SK-N-SH (cell line): ENCODE data around the gene DHDH. TPM values are rescaled to one million over a fixed set of nuclear protein-coding genes. Genes with fewer than 3 reads are reported as not detected.

Experiments
- CTCF ChIA-PET: fragments of 300-600, 350-600 bp; formaldehyde crosslinking; extraction: SDS; loops from one replicate; lab custom pipeline; 2021; lab: Yijun Ruan, JAX
- POLR2A ChIA-PET: fragments of 350-600 bp; sonication (Branson Sonifier 250); formaldehyde crosslinking; extraction: SDS; loops from one replicate; lab custom pipeline; 2020; ENCODE audit warnings: antibody characterized with exemption, inconsistent platforms; lab: Yijun Ruan, JAX
- DNase-seq: peaks from one replicate; pipeline ENCODE4 v3.0.0; 2012
- H2AFZ ChIP-seq: fragments of 200-600 bp; sonication (generic); 2 replicates; pipeline ENCODE4 v1.8.1; 2016; ENCODE audit warnings: antibody characterized with exemption, mild to moderate bottlenecking, low read depth
- H3F3A ChIP-seq: fragments of 200-600 bp; sonication (generic); replicated peaks from 2 replicates; pipeline ENCODE3; 2016; ENCODE audit warnings: antibody characterized with exemption, mild to moderate bottlenecking; ENCODE audit not compliant: insufficient read depth
- H3K27ac ChIP-seq, 2 experiments: fragments of 200-500 bp in 1 of 2; fragments of 200-600 bp in 1 of 2; sonication (Bioruptor generic) in 1 of 2; sonication (generic), shearing (Covaris generic) in 1 of 2; 2 replicates each; pipeline versions ENCODE4 v1.5.1 to v1.6.1; 2014 to 2016; ENCODE audit warnings: low read depth in 2 of 2, inconsistent platforms in 1 of 2, low read length in 1 of 2, mild to moderate bottlenecking in 1 of 2, mixed read lengths in 1 of 2
- H3K27me3 ChIP-seq: fragments of 200-600 bp; sonication (generic), shearing (Covaris generic); 2 replicates; pipeline ENCODE4 v1.6.1; 2016; ENCODE audit warnings: mixed run types; ENCODE audit not compliant: insufficient read depth
- H3K36me3 ChIP-seq, 2 experiments: fragments of 200-500 bp in 1 of 2; fragments of 200-600 bp in 1 of 2; sonication (Bioruptor generic) in 1 of 2; sonication (generic) in 1 of 2; replicated peaks in 1 of 2; 2 replicates each; pipeline versions ENCODE3 to v1.5.1; 2014 to 2016; ENCODE audit warnings: low read length in 1 of 2, mild to moderate bottlenecking in 1 of 2; ENCODE audit not compliant: insufficient read depth in 2 of 2, control insufficient read depth in 1 of 2
- H3K4me1 ChIP-seq, 2 experiments: fragments of 200-500 bp in 1 of 2; fragments of 200-600 bp in 1 of 2; sonication (Bioruptor generic) in 1 of 2; sonication (generic), shearing (Covaris generic) in 1 of 2; 2 replicates each; pipeline versions ENCODE4 v1.5.1 to v1.6.1; 2014 to 2016; ENCODE audit warnings: low read depth in 1 of 2, low read length in 1 of 2, mixed run types in 1 of 2; ENCODE audit not compliant: insufficient read depth in 2 of 2, control insufficient read depth in 1 of 2
- H3K4me2 ChIP-seq: fragments of 200-600 bp; sonication (generic), shearing (Covaris generic); 2 replicates; pipeline ENCODE4 v1.6.1; 2017; ENCODE audit warnings: mixed run types
- H3K4me3 ChIP-seq, 2 experiments: fragments of 200-500 bp in 1 of 2; fragments of 200-600 bp in 1 of 2; sonication (Bioruptor generic) in 1 of 2; sonication (generic), shearing (Covaris generic) in 1 of 2; 2 replicates each; pipeline versions ENCODE4 v1.5.1 to v1.8.1; 2014 to 2016; ENCODE audit warnings: low read depth in 2 of 2, inconsistent platforms in 1 of 2, low read length in 1 of 2, mild to moderate bottlenecking in 1 of 2, mixed read lengths in 1 of 2, moderate library complexity in 1 of 2
- H3K79me2 ChIP-seq: fragments of 200-600 bp; sonication (generic); 2 replicates; pipeline ENCODE4 v1.8.1; 2017; ENCODE audit warnings: mild to moderate bottlenecking; ENCODE audit not compliant: insufficient read depth
- H3K9ac ChIP-seq: fragments of 200-600 bp; sonication (generic); 2 replicates; pipeline ENCODE4 v1.6.1; 2017; ENCODE audit warnings: mixed run types
- H3K9me2 ChIP-seq: fragments of 200-600 bp; sonication (generic); 2 replicates; pipeline ENCODE4 v1.6.1; 2017; ENCODE audit warnings: mixed run types
- H3K9me3 ChIP-seq: fragments of 200-600 bp; sonication (generic); 2 replicates; pipeline ENCODE4 v1.6.1; 2017; ENCODE audit warnings: mixed run types, mild to moderate bottlenecking, moderate library complexity
- H4K20me1 ChIP-seq: fragments of 200-600 bp; sonication (generic); 2 replicates; pipeline ENCODE4 v1.6.1; 2017; ENCODE audit warnings: mild to moderate bottlenecking, mixed run types; ENCODE audit not compliant: insufficient read depth
- FOXM1 ChIP-seq: IDR thresholded peaks from 2 replicates; pipeline ENCODE4 v1.4.0; 2012; ENCODE audit warnings: low read depth, mild to moderate bottlenecking
- GABPA ChIP-seq: IDR thresholded peaks from 2 replicates; pipeline ENCODE4 v1.4.0; 2012; ENCODE audit warnings: low read depth, mild to moderate bottlenecking
- IRF3 ChIP-seq: fragments of 150-350 bp; IDR thresholded peaks from 2 replicates; pipeline ENCODE4 v1.6.1; 2016; ENCODE audit warnings: mild to moderate bottlenecking, low read depth, low read length
- JUND ChIP-seq: IDR thresholded peaks from 2 replicates; pipeline ENCODE4 v1.4.0; 2012
- MEF2A ChIP-seq: IDR thresholded peaks from 2 replicates; pipeline ENCODE4 v1.4.0; 2012; ENCODE audit warnings: low read depth, borderline replicate concordance
- NFIC ChIP-seq: IDR thresholded peaks from 2 replicates; pipeline ENCODE4 v1.4.0; 2012; ENCODE audit warnings: borderline replicate concordance
- NRF1 ChIP-seq: IDR thresholded peaks from 2 replicates; pipeline ENCODE4 v1.6.1; 2012; ENCODE audit warnings: low read depth, mild to moderate bottlenecking, low read length
- RXRA ChIP-seq: IDR thresholded peaks from 2 replicates; pipeline ENCODE4 v1.4.0; 2012; ENCODE audit warnings: low read depth, mild to moderate bottlenecking, borderline replicate concordance
- SIN3A ChIP-seq: IDR thresholded peaks from 2 replicates; pipeline ENCODE4 v1.6.1; 2012; ENCODE audit warnings: low read depth, mild to moderate bottlenecking, low read length, moderate library complexity, borderline replicate concordance
- TAF1 ChIP-seq: IDR thresholded peaks from 2 replicates; pipeline ENCODE4 v1.6.1; 2012; ENCODE audit warnings: low read depth, mild to moderate bottlenecking, low read length, moderate library complexity, borderline replicate concordance
- TCF12 ChIP-seq: IDR thresholded peaks from 2 replicates; pipeline ENCODE4 v1.4.0; 2012
- TEAD4 ChIP-seq: IDR thresholded peaks from 2 replicates; pipeline ENCODE4 v1.4.0; 2012; ENCODE audit warnings: mild to moderate bottlenecking, borderline replicate concordance; ENCODE audit not compliant: insufficient read depth
- USF1 ChIP-seq: IDR thresholded peaks from 2 replicates; pipeline ENCODE4 v1.4.0; 2012; ENCODE audit warnings: low read depth, borderline replicate concordance
- ZBTB33 ChIP-seq: IDR thresholded peaks from 2 replicates; pipeline ENCODE4 v1.4.0; 2012; ENCODE audit warnings: low read depth, borderline replicate concordance
- WGBS: methylation state at CpG from one replicate; pipeline ENCODE4 v1.1.6; 2017; ENCODE audit warnings: low lambda C conversion rate; 5-methylcytosine and 5-hydroxymethylcytosine counted together
- polyA plus RNA-seq, 3 experiments: library from polyadenylated mRNA; depleted of rRNA; stranded (reverse); fragments of >200 nt; gene quantifications; 2 replicates each; pipeline ENCODE4 v1.2.3, GENCODE V29; 2012

The DHDH gene
- polyA plus RNA-seq, 1 of the 3 experiments (the other 2 are of a cell fraction) = 0.72 TPM

- TF ChIP-seq IRF3 (no peak), TAF1 (no peak), JUND (no peak), SIN3A (no peak)
Measured at GRCh38 chr19:48913114-48913889, 20.2 kb upstream of the DHDH start (continued).

- WGBS = 91% methylated on average over 8 of the region's 8 CpGs
- no peaks in the 10 kb centered on the region for H3F3A ChIP-seq
- H3K4me2 ChIP-seq = no peak overlapping the region
- no peaks in the 10 kb centered on the region for H3K9me3 ChIP-seq
- H3K27ac ChIP-seq = no peak overlapping the region
- H3K9me2 ChIP-seq = no peaks in the 10 kb centered on the region
- no peak for DNase-seq
- H3K36me3 ChIP-seq = peaks cover 28 to 44% of the 10 kb centered on the region in 2 experiments
- TF ChIP-seq TEAD4 (no peak), RXRA (no peak), USF1 (no peak), FOXM1 (no peak)
- TF ChIP-seq, all 33 proteins: peak for 0
- H3K4me3 ChIP-seq = no peak overlapping the region
- no peak overlapping the region for H2AFZ ChIP-seq
- ChIA-PET CTCF (no interaction called here), POLR2A (no interaction called here)
- no peaks in the 10 kb centered on the region for H3K4me1 ChIP-seq
- no peaks in the 10 kb centered on the region for H3K79me2 ChIP-seq
- no peak overlapping the region for H3K9ac ChIP-seq
- H4K20me1 ChIP-seq = no peaks in the 10 kb centered on the region
- no peaks in the 10 kb centered on the region for H3K27me3 ChIP-seq
Measured at GRCh38 chr19:48914181-48914580, 19.3 kb upstream of the DHDH start.

GRCh38 chr19:48915757-48916156 is 17.7 kb upstream of the DHDH start:
- TF ChIP-seq RXRA = no peak
- TF ChIP-seq NRF1 = no peak
- TF ChIP-seq NFIC = no peak
- no peak for TF ChIP-seq TCF12
- no peak for TF ChIP-seq GABPA
- no peak for TF ChIP-seq FOXM1
- TF ChIP-seq JUND = no peak
- no peak for TF ChIP-seq MEF2A
- no peak for TF ChIP-seq ZBTB33
- no peak for TF ChIP-seq IRF3
- H3K36me3 ChIP-seq = peaks cover 25 to 44% of the 10 kb centered on the region in 2 experiments
- CTCF ChIA-PET = no interaction called here
- no peaks in the 10 kb centered on the region for H3K4me1 ChIP-seq
- no peak overlapping the region for H3K4me3 ChIP-seq
- no peak overlapping the region for H3K9ac ChIP-seq
- 85% methylated on average over 8 of the region's 8 CpGs for WGBS
- H3K4me2 ChIP-seq = no peak overlapping the region
- H2AFZ ChIP-seq = no peak overlapping the region
- POLR2A ChIA-PET = interaction anchor here (1.2 kb wide), 1 partner anchor 9 kb away, joined by 3 read pairs; no protein-coding TSS in a partner anchor
- H3K9me3 ChIP-seq = no peaks in the 10 kb centered on the region
- no peaks in the 10 kb centered on the region for H4K20me1 ChIP-seq
- H3K27me3 ChIP-seq = no peaks in the 10 kb centered on the region
- H3F3A ChIP-seq = no peaks in the 10 kb centered on the region
- no peaks in the 10 kb centered on the region for H3K9me2 ChIP-seq
- no peak overlapping the region for H3K27ac ChIP-seq
- no peaks in the 10 kb centered on the region for H3K79me2 ChIP-seq
- no peak for DNase-seq
